ENCODE measurements around the gene PASD1.

DNA sequence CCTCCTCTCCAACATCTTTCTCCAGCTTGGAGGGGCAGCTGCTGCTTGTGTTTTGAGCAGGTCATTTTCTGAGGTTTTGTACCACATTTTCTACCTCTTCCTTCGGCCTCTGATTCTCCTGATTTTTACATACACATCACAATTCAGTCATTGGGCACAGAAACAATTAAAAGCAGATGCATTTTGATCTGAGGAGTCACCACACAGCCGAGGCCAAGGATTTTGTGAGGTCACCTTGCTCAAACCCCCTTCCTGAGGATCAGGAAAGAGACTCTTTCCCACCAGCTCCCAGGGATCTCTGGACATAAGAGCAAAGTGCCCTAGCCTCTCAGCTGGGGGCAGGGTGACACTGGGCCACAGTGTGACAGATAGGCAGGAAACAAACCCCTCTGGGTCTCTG, 147.0 kb downstream of the PASD1 start:
- TF ChIP-seq, protein P1, sequence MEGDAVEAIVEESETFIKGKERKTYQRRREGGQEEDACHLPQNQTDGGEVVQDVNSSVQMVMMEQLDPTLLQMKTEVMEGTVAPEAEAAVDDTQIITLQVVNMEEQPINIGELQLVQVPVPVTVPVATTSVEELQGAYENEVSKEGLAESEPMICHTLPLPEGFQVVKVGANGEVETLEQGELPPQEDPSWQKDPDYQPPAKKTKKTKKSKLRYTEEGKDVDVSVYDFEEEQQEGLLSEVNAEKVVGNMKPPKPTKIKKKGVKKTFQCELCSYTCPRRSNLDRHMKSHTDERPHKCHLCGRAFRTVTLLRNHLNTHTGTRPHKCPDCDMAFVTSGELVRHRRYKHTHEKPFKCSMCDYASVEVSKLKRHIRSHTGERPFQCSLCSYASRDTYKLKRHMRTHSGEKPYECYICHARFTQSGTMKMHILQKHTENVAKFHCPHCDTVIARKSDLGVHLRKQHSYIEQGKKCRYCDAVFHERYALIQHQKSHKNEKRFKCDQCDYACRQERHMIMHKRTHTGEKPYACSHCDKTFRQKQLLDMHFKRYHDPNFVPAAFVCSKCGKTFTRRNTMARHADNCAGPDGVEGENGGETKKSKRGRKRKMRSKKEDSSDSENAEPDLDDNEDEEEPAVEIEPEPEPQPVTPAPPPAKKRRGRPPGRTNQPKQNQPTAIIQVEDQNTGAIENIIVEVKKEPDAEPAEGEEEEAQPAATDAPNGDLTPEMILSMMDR (IDR thresholded peaks at IDR 0.05; ENCODE audit: borderline replicate concordance, extremely low read depth, low read length, poor library complexity, severe bottlenecking) = no peak
- TF ChIP-seq EZH2 (IDR thresholded peaks at IDR 0.05; ENCODE audit: borderline replicate concordance, low read depth, low read length, severe bottlenecking) = no peak
